DMS53 (cell line): Measurements from ENCODE around the gene DDX27.
A peak's percentile ranks its signal among the peaks of the same experiment; 100 is the strongest.
"Not testable (repeated sequence)": the region's sequence is repeated elsewhere in the genome, so short reads cannot be mapped to it uniquely, and the experiment has no call there.

Source experiments
- DNase-seq: peaks from one replicate; lab custom pipeline; 2025; lab: John Stamatoyannopoulos, UW

DDX27 gene

DNA sequence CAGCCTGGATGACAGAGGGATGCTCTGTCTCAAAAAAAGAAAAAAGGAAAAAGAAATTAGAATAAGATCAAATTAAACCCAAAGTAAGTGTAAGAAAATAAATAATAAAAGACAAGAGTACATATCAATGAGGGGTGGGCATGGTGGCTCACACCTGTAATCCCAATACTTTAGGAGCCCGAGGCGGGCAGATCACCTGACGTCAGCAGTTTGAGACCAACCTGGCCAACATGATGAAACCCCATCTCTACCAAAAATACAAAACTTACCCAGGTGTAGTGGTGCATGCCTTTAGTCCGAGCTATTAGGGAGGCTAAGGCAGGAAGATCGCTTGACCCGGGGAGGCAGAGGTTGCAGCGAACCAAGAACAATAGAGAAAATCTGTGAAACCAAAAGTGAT lies 16.2 kb upstream of the DDX27 start:
- DNase-seq, result no peak

DNA sequence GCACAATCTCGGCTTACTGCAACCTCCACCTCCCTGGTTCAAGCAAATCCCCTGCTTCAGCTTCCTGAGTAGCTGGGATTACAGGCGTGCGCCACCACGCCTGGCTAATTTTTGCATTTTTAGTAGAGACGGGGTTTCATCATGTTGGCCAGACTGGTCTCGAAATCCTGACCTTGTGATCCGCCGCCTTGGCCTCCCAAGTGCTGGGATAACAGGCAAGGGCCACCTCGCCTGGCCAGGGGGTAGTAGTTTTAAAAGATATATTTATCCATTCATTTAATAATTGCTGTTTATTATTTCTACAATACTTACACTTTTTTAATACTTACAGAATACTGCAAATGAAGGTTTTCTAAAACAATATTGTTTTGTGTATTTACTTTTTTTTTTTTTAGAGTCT lies 15.5 kb upstream of the DDX27 start:
- DNase-seq, result no peak

DNA sequence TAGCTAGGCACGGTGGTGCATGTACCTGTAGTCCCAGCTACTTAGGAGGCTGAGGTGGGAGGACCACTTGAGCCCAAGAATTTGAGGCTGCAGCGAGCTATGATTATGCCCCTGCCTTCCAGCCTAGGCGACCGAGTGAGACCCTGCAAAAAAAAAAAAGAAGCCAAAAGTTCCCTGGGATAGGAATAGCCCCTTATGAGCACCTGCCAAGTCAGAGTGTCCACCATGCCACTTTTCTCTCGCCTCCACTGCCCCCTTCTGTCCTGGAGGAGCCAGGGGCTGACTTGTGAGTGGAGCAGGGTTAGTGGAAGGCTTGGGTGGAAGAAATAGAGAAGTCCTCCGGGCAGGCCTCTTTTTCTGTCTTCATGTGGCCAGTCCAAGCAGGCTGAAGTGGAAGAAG lies 12.1 kb upstream of the DDX27 start:
- DNase-seq, result peak; percentile 52

DNA sequence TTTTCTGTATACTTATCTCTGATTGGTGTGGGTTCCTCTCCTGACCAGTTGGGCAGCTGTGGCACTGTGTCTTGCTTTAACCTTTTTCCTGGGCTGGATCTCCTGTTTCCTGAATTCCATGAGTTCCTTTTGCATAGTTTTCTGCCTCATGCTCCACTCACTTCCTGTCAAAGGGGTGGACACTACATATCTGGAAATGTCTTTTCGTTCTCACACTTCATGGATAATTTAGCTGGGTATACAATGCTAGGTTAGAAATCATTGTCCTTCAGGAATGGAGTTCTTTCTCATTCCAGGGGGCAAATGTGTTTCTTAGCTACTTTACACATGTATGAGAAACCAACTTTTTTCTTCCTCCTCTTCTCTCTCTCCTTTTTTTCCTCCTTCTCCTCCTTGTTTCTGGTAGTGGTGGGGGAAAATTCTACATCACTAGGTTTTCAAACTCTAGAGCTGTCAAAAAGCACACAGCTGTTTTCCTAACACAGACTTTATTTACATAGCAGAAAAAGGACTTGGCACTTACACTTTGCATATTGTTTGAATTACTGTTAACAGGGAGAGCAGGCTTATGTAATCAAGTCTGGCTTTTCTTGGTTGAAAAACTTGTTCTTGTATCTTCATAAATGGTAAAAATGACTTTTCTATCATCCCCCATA lies 9.0 kb upstream of the DDX27 start:
- peak; percentile 15 for DNase-seq

DNA sequence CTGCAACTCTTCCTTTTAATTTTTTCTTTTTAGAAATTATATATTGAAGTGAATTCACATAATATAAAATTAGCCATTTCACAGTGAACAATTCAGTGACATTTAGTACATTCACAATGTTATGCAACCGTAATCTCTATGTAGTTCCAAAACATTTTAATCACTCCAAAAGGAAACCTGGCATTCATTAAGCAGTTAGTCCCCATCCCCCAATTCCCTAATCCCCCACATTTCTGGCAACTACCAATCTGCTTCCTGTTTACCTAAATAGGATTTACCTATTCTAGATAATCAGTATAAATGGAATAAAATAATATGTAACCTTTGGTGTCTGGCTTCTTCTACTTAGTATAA lies 8.5 kb upstream of the DDX27 start:
- DNase-seq, result no peak

DNA sequence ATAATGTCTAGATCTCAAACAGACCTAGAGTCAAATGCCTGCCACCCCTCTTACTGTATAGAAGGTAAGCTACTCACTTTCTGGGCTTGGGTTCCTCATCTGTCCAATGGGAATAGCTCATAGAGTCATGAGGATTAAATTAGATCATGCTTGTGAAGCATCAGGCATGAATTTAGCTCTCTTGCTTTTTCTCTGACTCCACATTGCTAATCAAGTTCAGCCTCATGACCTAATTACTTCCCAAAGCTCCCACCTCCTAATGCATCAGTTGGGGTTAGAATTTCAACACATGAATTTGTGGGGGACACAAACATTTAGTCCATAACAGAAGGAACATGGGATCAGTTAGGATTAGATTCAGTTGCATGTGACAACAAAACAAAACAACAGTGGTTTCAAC lies 4.6 kb upstream of the DDX27 start:
- DNase-seq, result no peak

DNA sequence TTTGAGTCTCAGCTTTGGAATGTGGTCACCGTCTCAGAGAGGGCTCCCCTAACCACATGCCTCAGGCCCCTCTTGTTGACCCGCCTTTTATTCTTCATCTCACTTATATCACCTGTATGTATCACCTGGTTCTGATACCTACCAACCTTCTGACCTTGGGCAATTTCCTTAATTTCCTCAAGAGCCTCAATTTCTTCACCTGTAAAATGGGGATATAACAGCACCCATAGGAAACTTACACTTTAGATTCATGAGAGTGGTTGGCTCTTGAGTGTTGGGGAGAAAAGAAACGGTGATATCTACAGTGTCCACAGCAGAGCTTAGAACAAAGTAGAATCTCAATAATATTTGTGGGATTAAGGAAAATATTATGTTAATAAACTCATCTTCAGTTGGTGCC lies 4.0 kb upstream of the DDX27 start:
- DNase-seq, result no peak

DNA sequence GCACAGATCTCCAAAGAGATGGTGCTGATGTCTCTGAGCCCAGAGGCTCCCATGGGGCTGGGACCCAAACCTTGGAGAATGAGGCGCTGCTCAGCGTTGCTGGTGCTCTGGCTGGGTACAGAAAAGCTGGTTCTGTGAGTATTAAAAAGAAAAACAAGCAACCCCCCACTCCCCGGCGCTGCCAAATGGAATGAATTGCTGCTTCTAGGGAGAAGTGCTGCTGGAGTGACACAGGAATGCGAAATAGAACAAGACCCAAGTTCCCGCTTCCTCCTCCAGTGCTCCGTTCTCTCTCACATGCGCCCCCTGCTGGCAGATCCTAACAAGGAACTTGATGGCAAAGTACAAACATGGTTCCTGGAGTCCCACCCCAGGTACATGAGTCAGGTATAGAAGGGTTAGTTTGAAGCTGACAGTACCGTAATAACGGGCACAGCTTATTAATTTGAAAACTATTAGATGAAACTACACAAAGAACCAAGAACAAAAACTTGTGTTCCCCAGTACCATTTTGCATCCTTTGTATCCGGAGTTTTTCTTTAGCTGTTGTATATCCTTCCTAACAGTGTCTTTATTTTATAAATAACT lies 2.1 kb upstream of the DDX27 start:
- DNase-seq, result peak; percentile 97

DNA sequence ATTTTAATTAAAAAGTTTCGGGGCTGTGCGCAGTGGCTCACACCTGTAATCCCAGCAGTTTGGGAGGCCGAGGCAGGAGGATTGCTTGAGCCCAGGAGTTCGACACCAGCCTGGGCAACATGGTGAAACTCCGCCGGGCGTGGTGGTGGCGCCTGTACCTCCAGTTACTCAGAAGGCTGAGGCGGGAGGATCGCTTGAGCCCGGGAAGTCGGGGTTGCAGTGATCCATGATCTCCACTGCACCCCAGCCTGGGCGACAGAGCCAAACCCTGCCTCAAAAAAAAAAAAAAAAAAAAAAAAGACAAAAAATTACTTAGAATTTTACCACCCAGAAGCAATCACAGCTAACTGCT lies 501 bp upstream of the DDX27 start:
- not testable (repeated sequence) for DNase-seq

DNA sequence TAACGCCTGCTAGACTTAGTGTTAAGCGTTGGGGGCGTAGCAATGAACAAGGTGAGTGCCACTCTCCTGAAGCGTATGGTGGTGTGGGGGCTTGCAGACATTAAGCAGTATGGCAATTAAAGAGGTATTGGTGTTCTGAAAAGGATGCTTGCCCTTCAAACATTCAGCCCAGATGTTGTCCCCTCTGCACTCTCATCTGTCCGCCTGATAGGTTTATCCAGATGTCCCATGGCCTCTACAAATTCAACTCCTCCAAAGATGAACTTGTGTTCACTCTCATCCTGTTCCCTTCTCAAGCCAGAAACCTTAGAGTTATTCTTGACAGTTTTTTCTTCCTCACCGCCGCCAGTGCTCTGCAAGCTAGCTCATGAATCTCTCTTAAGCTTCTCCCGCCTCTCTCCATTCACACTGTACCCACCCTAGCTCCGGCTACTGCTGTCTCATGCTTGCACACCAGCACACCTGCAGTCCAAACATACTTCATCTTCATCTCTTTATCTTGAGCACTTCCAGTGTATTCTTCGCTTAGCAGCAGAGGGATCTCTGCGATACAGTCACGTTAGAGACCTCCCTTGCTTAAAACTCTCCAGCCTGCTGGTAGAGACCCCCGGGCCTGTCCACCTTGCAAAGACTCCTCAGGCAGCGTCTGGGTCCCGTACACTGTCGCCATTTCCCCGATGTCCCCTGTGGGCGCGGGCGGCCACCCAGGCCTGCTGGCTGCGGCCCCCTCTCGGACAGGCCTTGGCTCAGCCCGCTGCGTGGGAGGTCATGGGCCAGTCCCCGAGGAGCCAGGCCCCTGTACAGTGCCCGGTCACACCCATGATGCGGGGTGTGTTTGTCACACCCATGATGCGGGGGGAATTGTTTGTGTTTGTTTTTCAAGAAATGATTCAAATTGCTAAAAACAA lies 962 bp downstream of the DDX27 start:
- DNase-seq, result no peak

DNA sequence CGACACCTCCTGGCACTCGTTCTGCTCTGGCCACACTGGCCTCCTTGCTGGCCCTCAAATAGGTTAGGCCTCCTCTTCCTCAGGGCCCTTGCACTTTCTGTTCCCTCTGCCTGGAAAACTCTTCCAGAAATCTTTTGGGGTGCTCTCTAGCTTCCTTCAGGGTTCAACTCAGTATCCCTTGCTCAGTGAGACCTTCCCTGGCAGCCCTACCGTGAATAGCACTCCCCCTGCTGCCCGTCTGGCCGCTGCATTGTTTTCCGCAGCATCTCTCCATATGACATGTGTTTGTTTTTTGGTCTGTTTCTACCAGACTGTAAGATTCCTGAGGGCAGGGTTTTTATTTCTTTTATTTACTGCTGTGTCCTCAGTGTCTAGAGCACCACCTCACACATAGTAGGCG lies 6.7 kb downstream of the DDX27 start:
- no peak for DNase-seq

DNA sequence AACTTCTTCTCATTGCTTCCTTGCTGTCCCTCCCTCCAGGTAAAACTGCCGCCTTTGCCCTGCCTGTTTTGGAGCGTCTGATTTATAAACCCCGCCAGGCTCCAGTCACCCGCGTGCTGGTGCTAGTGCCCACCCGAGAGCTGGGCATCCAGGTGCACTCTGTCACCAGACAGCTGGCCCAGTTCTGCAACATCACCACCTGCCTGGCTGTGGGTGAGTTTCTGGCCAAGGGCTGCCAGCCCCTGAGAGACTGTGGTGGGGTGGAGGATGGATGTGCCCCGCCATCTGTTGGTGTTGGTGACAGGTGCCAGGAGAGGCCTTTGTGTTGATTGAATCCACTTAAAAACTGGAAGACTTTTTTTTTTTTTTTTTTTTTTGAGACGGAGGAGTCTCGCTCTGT lies 9.5 kb downstream of the DDX27 start:
- peak; percentile 40 for DNase-seq

DNA sequence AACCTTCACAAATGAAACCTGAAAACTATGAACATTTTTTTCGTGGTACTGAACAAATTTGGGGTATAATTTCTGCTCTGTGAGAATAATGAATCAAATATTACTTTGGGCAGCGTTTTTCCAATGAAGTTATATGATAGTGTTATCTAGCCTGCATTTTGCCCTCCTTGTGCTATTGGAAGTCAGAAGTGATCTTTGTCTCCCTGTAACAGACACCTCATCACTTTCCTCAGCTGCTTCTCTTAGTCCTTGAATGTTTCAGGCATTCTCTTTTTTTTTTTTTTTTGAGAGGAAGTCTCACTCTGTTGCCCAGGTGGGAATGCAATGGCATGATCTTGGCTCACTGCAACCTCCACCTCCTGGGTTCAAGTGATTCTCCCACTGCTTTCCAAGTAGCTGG lies 10.2 kb downstream of the DDX27 start:
- DNase-seq, result no peak

DNA sequence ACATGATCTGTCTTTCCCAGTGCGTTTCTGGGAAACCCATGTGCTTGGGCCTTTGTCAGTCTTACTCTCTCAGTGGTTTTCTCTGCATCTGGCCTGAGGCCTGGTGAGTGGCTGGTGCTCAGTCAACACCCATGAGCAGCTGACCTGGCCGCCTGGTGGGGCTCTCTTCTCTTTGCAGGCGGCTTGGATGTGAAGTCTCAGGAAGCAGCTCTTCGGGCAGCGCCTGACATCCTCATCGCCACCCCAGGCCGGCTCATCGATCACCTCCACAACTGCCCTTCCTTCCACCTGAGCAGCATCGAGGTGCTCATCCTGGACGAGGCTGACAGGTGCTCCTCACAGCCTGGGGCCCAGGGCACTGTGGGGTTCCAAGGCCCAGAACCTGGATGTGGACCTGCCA lies 10.8 kb downstream of the DDX27 start:
- DNase-seq, result peak; percentile 86

DNA sequence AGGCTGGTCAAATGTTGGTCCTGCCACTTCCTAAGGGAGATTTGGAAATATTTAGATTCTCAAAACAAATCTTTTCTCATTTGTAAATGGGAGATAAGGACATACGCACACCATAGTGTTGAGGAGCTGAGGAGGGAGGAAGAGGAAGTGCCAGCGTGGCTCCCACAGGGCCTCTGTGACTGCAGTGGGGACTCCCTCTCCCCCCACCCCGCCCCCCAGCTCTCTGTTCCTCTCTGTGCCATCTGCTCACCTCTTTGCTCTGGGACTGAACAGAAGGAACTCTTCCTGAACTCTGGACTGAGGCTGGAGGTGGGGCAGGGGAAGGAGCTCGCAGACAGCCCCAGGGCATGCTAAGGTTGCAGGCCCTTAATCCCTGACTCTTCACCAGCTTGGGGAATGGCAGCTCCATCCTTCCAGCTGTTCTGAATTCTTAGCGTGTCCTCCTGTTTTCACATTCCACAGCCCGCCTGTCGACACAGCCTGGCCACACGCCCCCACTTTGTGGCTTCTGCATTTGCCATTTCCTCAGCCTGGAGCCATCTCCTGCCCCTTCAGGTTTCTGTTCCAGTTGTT lies 11.4 kb downstream of the DDX27 start:
- DNase-seq, result no peak

DNA sequence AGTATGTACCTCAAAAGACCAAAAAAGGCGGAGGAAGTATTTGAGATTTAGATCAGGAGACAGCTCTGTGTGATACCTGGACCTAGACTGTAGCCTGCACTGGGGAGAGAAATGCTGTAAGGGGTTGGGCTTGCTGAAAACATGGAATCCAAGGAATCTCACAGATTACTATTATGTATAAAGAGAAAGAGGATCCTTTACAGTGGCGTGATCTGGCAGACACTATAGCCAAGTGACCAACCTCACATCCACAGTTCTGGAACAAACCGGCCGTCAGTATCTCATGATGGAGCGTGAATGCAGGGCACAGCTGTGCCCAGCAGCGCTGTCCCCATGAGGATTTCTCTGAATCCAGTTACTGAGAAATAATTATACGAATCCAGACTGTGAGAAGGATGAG lies 12.3 kb downstream of the DDX27 start:
- no peak for DNase-seq

DNA sequence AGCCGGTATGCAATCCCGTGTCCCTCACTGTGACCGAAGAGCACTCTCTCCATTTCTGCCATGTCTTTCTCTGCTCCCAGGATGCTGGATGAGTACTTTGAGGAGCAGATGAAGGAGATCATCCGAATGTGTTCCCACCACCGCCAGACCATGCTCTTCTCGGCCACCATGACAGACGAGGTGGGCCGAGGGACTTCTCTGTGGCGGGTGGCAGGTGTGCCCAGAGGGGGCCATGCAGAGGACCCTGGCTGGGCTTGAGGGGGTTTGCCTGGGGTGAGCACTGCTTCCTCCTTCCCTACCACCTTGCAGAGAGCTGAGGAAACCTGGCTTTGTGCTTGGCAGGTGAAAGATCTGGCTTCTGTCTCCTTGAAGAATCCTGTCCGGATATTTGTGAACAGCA lies 14.0 kb downstream of the DDX27 start:
- DNase-seq, result no peak

DNA sequence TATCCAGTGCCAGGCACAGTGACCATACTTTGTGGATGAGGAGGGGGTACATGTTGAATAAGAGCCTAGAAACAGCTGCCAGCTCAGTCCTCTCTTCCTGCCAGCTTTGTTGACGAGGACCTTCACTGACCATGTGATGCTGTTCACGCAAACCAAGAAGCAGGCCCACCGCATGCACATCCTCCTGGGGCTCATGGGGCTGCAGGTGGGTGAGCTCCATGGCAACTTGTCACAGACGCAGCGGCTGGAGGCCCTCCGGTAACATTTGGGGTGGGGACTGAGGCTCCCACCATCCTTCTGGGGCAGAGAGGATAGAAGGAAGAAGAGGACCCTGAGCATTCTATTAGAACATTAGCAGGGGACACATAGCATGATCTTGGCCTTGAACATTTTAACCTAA lies 15.6 kb downstream of the DDX27 start:
- DNase-seq, result no peak

DNA sequence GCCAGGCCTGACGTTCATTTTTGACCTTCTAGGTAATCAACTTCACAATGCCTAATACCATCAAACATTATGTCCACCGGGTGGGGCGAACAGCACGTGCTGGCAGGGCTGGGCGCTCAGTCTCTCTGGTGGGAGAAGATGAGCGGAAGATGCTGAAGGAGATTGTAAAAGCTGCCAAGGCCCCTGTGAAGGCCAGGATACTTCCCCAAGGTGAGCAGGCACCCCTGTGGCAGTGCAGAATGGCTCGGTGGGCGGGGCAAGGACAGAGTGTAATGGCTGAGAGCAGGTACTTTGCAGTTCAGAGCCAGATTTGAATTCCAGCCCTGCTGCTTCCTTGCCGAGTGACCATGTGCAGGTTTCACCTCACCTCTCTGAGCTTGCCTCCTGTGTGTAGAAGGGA lies 17.1 kb downstream of the DDX27 start:
- DNase-seq, result no peak

DNA sequence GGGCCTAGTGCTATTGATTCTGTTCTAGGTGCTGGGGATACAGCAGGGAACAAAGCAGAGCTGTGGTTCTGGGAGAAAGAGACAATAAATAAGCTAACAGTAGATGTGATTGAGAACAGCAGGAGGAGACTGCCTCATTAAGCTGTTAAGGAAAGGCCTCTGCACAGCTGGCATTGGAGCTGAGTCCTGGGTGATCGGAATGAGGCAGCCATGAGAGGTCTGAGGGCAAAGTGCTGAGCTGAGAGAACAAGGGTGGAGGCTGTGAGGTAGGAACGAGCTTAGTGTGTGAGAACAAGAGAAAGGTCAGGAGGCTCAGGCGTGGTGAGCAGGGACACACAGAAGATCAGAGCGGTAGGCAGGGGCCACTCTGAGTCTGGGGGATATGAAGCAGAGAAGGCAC lies 18.3 kb downstream of the DDX27 start:
- DNase-seq, result no peak

DNA sequence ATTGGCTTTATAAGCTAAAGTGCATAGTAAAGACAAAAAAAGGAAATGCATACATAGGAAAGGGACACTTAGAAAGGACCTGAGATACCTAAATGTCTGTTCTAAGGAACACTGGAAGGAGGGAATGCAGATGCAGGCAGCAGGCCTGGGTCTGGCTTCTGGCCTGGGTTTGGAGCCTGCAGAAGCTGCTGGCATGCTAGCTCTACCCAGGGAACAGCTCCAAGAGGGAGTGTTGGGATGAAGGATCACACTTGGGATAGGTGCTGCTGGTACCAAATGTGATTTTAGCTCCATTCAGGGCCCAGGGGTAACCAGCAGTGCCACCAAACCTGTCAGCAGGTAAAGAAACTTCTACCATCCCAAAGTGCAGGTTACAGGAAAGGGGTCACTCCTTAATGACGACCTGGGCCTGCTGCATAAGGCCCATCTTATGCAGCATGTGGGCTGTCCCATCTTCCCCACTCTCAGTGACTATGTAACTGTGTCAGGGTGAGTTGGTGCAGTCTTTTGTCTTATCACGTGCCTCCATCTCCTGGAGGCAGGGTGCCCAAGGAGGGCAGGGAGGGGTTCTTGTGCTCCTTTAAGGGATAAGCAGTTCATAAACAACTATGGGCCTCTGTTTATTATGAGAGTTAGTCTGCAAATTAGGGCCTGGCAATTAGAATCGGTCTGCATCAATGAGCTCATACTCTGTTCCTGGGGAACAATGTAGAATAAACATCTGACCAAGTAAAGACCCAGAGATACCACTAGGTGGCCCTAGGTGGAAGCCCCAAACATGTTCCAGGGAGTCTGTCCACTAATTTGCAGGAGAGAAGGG lies 26.9 kb downstream of the DDX27 start:
- DNase-seq, result peak; percentile 67

DNA sequence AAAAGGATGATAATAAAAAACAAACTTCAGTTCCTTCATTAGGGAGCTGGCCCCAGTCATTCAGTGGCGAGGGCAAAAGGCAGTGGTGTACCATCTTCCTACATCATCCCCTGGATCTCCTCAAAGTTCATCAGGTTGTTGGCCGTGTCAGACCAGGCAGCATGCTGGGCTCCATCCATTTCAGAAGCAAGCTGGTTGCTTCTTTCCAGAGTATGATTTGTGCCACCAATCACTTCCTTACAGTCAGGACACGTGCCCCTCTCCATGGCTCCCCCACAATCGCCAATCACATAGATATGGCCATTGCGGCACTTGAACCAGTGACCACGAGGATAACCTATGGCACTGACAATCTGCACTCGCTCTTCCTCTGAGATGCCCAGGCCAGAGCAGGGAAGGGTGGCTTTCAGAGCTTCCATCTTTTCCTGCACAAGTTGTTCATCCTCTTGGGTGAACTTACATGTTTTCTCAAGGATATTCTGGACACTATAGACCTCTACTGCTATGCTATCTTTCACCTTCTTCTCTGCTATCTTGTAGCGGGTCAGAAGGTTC lies 28.0 kb downstream of the DDX27 start:
- no peak for DNase-seq
